ENCODE measurements around the gene PDE8B. TPM values are rescaled to one million over a fixed set of nuclear protein-coding genes. Genes with fewer than 3 reads are reported as not detected.

The PDE8B gene
- total RNA-seq, 1 experiment from 2014 or later, result 0.07 TPM

- H3K4ac ChIP-seq (ENCODE audit: low read depth, low read length), result no peak overlapping the region
- no peak overlapping the region for H3K18ac ChIP-seq (ENCODE audit: insufficient read length, low read depth, low read length)
- Mint-ChIP-seq H3K4me1 (no peaks in the 10 kb centered on the region; a peak in 1 of 4 replicates), H3K27ac (no peak overlapping the region), H3K9me3 (no peaks in the 10 kb centered on the region), H3K36me3 (ENCODE audit: insufficient read depth in 1 of 3, low read depth in 3 of 3) (no peaks in the 10 kb centered on the region), H3K4me3 (no peak overlapping the region), H3K27me3 (ENCODE audit: low read depth) (peaks cover 2% of the 10 kb centered on the region; the same call in 1 of the 2 replicates)
- no peak overlapping the region for H3K14ac ChIP-seq (ENCODE audit: insufficient read depth, low read length)
- H3K4me2 ChIP-seq (ENCODE audit: insufficient read depth, insufficient read length, low read length), result no peak overlapping the region
- no peak overlapping the region for H3T11ph ChIP-seq (ENCODE audit: low read length)
- WGBS (ENCODE audit: extremely low coverage, insufficient read length, low lambda C conversion rate), result no CpG with 5 or more reads among the region's 1 CpG
- no peak overlapping the region for H2BK20ac ChIP-seq (ENCODE audit: low read depth, low read length, poor library complexity, severe bottlenecking)
- no peaks in the 10 kb centered on the region for H3K79me1 ChIP-seq (ENCODE audit: insufficient read depth, low read depth, low read length, poor library complexity, severe bottlenecking)
- H4K91ac ChIP-seq (ENCODE audit: insufficient read length, low read depth, low read length), result no peak overlapping the region
- no peaks in the 10 kb centered on the region for H3K9me3 ChIP-seq (ENCODE audit: control insufficient read depth, low read depth, low read length)
- H2BK15ac ChIP-seq (ENCODE audit: low read depth, low read length), result no peak overlapping the region
- H3K4me1 ChIP-seq (ENCODE audit: insufficient read depth, low read length), result no peaks in the 10 kb centered on the region
- no peaks in the 10 kb centered on the region for H3K23me2 ChIP-seq (ENCODE audit: insufficient read length, low read depth, low read length, poor library complexity, severe bottlenecking)
- no peak overlapping the region for H2BK120ac ChIP-seq (ENCODE audit: low read depth, low read length, poor library complexity, severe bottlenecking)
- H4K5ac ChIP-seq (ENCODE audit: insufficient read length, low read depth, low read length), result no peak overlapping the region
- H3K27me3 ChIP-seq (ENCODE audit: insufficient read depth, low read length), result no peaks in the 10 kb centered on the region
- no peak overlapping the region for H3K27ac ChIP-seq (ENCODE audit: insufficient read length, low read depth, low read length)
- H3K79me2 ChIP-seq (ENCODE audit: insufficient read depth, low read length), result no peaks in the 10 kb centered on the region
- H2AK5ac ChIP-seq (ENCODE audit: insufficient read length, low read length), result no peak overlapping the region
- H2BK12ac ChIP-seq (ENCODE audit: insufficient read length, low read depth, low read length), result no peak overlapping the region
- H2AFZ ChIP-seq (ENCODE audit: low read length), result no peak overlapping the region
- no peak overlapping the region for H4K8ac ChIP-seq (replicated peaks; ENCODE audit: insufficient read length, low read depth, low read length)
- TF ChIP-seq CTCF (conservative IDR thresholded peaks at IDR 0.05), result no peak
- no peak overlapping the region for H3K23ac ChIP-seq (ENCODE audit: insufficient read length, low read depth, low read length)
- H2BK5ac ChIP-seq (ENCODE audit: insufficient read length, low read length), result no peak overlapping the region
- no peaks in the 10 kb centered on the region for H4K20me1 ChIP-seq (ENCODE audit: control insufficient read depth, insufficient read depth, insufficient read length)
- DNase-seq, result no peak
- no peak overlapping the region for H3K9ac ChIP-seq (ENCODE audit: extremely low read depth, insufficient read length, low read length)
- H3K56ac ChIP-seq (ENCODE audit: insufficient read length, low read depth, low read length), result no peak overlapping the region
Measured at GRCh38 chr5:77172713-77173328, 37.7 kb upstream of the PDE8B start.
